A673 (cell line): Measurements from ENCODE around the gene ISL2. TPM values are rescaled to one million over a fixed set of nuclear protein-coding genes. Genes with fewer than 3 reads are reported as not detected.

Source experiments
- BruUV-seq: library from RNA; stranded (reverse); fragments of 400-500 nt; replicated peaks from 2 replicates; lab custom pipeline; 2021; lab: Mats Ljungman, UMichigan
- CTCF ChIA-PET: fragments of 300-600 bp; sonication (Branson Sonifier 250); formaldehyde crosslinking; loops from one replicate; lab custom pipeline; 2022; ENCODE audit warnings: antibody characterized with exemption; lab: Charles Lee
- POLR2A ChIA-PET: fragments of 300-600 bp; sonication (Branson Sonifier 250); formaldehyde crosslinking; loops from one replicate; lab custom pipeline; 2022; ENCODE audit warnings: antibody characterized with exemption; ENCODE audit not compliant: low non-redundant PET; lab: Charles Lee
- DNase-seq: peaks from one replicate; pipeline ENCODE4 v3.0.0-alpha.2; 2015; ENCODE audit warnings: low spot score
- H3K27ac ChIP-seq: fragments of 200-600 bp; sonication (generic); 2 replicates; pipeline ENCODE4 v1.5.1; 2016; ENCODE audit warnings: mixed run types, low read depth, mild to moderate bottlenecking, mixed read lengths, antibody characterized with exemption, low read length; ENCODE audit not compliant: poor library complexity, severe bottlenecking
- H3K27me3 ChIP-seq: fragments of 200-600 bp; sonication (generic); replicated peaks from 2 replicates; pipeline ENCODE4 v1.6.1; 2017; ENCODE audit warnings: mixed run types, low read depth, mild to moderate bottlenecking, mixed read lengths, antibody characterized with exemption, low read length; ENCODE audit not compliant: insufficient read depth, poor library complexity
- H3K36me3 ChIP-seq: fragments of 200-600 bp; sonication (generic); 2 replicates; pipeline ENCODE4 v1.6.1; 2016; ENCODE audit warnings: mixed run types, mild to moderate bottlenecking, mixed read lengths, antibody characterized with exemption, low read length; ENCODE audit not compliant: insufficient read depth, poor library complexity, severe bottlenecking
- H3K4me1 ChIP-seq: fragments of 200-600 bp; sonication (generic); 2 replicates; pipeline ENCODE4 v1.6.1; 2017; ENCODE audit warnings: mixed run types, mild to moderate bottlenecking, mixed read lengths, antibody characterized with exemption, low read length; ENCODE audit not compliant: insufficient read depth, poor library complexity, severe bottlenecking
- H3K4me3 ChIP-seq: fragments of 200-600 bp; sonication (generic); 2 replicates; pipeline ENCODE4 v1.5.1; 2016; ENCODE audit warnings: low read depth, mixed run types, mild to moderate bottlenecking, mixed read lengths, low read length; ENCODE audit not compliant: poor library complexity, severe bottlenecking
- H3K9me3 ChIP-seq: fragments of 200-600 bp; sonication (generic); 2 replicates; pipeline ENCODE4 v1.6.1; 2016; ENCODE audit warnings: mixed run types, low read depth, mild to moderate bottlenecking, mixed read lengths, antibody characterized with exemption, low read length; ENCODE audit not compliant: poor library complexity, severe bottlenecking
- EZH2 ChIP-seq: fragments of 200-600 bp; sonication (generic); IDR thresholded peaks from 2 replicates; pipeline ENCODE4 v1.6.1; 2017; ENCODE audit warnings: borderline replicate concordance, low read depth, mild to moderate bottlenecking, mixed read lengths, antibody characterized with exemption, low read length; ENCODE audit not compliant: poor library complexity, severe bottlenecking
- intact Hi-C: fragments of 100-400 bp; cut with micrococcal nuclease; formaldehyde crosslinking; loops from one replicate; pipeline ENCODE4 v1.10.0; 2022; ENCODE audit not compliant: unreplicated experiment
- total RNA-seq: library from RNA; stranded (reverse); gene quantifications from 2 replicates; pipeline ENCODE4 v1.2.3, GENCODE V29; 2021
- TF ChIP-seq, protein P1 (sequence below): fragments of 300-800, 200-600 bp; sonication (generic); conservative IDR thresholded peaks from 2 replicates; pipeline ENCODE4 v1.5.1; 2017; ENCODE audit warnings: low read depth, mild to moderate bottlenecking, antibody characterized with exemption, low read length, moderate library complexity, mixed read lengths

Gene ISL2
- total RNA-seq, 1 experiment from 2014 or later = 3.8 TPM

DNA sequence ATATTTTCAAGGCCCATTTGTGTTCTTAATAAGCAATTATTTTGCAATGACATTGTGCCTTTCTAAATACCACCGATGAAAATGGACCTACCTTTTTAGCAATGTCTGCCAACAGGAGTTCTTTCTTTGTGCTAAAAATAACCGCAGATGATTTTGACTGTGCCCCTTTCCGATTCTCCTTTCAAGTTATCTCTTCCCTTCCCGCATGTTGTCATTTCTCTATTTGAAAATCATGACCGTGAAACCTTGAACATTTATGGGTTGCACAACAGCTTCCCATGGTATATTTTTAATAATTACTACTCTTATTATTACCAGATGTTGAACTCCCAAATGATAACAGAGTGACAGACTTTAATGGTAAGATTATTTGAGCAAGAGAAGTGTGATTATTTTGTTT is 15.0 kb upstream of the ISL2 start:
- no peak for TF ChIP-seq EZH2
- TF ChIP-seq, protein P1, sequence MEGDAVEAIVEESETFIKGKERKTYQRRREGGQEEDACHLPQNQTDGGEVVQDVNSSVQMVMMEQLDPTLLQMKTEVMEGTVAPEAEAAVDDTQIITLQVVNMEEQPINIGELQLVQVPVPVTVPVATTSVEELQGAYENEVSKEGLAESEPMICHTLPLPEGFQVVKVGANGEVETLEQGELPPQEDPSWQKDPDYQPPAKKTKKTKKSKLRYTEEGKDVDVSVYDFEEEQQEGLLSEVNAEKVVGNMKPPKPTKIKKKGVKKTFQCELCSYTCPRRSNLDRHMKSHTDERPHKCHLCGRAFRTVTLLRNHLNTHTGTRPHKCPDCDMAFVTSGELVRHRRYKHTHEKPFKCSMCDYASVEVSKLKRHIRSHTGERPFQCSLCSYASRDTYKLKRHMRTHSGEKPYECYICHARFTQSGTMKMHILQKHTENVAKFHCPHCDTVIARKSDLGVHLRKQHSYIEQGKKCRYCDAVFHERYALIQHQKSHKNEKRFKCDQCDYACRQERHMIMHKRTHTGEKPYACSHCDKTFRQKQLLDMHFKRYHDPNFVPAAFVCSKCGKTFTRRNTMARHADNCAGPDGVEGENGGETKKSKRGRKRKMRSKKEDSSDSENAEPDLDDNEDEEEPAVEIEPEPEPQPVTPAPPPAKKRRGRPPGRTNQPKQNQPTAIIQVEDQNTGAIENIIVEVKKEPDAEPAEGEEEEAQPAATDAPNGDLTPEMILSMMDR = no peak
- ChIA-PET CTCF (no interaction called here), POLR2A (no interaction called here)
- intact Hi-C loops = no loop called here
- no TSS peak for BruUV-seq
- Histone ChIP-seq H3K9me3 (no peaks in the 10 kb centered on the region), H3K4me1 (peaks cover 20% of the 10 kb centered on the region), H3K4me3 (no peak overlapping the region), H3K27me3 (no peaks in the 10 kb centered on the region), H3K27ac (no peak overlapping the region), H3K36me3 (no peaks in the 10 kb centered on the region)
- no peak for DNase-seq

DNA sequence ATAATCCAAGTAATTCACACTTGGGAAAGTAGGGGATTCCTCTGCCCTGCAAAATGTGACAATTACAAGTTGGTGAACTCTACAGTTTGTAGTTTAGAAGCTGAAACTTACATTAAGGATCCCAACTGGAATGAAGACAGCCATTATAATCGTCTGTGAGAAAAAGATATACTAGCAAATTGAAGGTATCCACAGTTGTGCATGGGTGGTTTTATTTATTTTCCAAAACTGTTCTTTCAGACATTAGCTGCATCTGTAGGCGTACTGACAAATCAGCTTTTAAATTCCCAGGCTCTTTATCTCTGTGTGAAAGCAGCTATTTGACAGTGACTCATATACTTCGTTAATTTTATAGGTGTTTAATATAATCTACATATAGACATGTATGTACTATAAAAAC is 12.5 kb upstream of the ISL2 start:
- Histone ChIP-seq H3K27ac (no peak overlapping the region), H3K9me3 (no peaks in the 10 kb centered on the region), H3K4me3 (no peak overlapping the region), H3K27me3 (peaks cover 10% of the 10 kb centered on the region), H3K36me3 (no peaks in the 10 kb centered on the region), H3K4me1 (peaks cover 20% of the 10 kb centered on the region)
- DNase-seq = no peak
- TF ChIP-seq, protein P1 = no peak
- TF ChIP-seq EZH2 = no peak
- BruUV-seq = no TSS peak
- ChIA-PET POLR2A (no interaction called here), CTCF (no interaction called here)
- intact Hi-C loops = no loop called here

GRCh38 chr15:76325704-76326103 is 10.9 kb upstream of the ISL2 start:
- POLR2A ChIA-PET = interaction anchor here (0.6 kb wide), 1 partner anchor 14 kb away, joined by 4 read pairs; the partner anchor contains the start of gene ETFA

More at GRCh38 chr15:76325704-76326103, 10.9 kb upstream of the ISL2 start:
- intact Hi-C loops = no loop called here
- TF ChIP-seq EZH2 = no peak
- TF ChIP-seq, protein P1 = no peak
- H3K27me3 ChIP-seq = peaks cover 10% of the 10 kb centered on the region
- no peak for DNase-seq
- no peaks in the 10 kb centered on the region for H3K36me3 ChIP-seq
- CTCF ChIA-PET = no interaction called here
- no peak overlapping the region for H3K27ac ChIP-seq
- no peak overlapping the region for H3K4me3 ChIP-seq
- no peaks in the 10 kb centered on the region for H3K9me3 ChIP-seq
- peaks cover 18% of the 10 kb centered on the region for H3K4me1 ChIP-seq
- no TSS peak for BruUV-seq
